HuH-7.5 (cell line): ENCODE data around the gene SLC4A7.
"Not testable (repeated sequence)": the region's sequence is repeated elsewhere in the genome, so short reads cannot be mapped to it uniquely, and the experiment has no call there.

Source experiments
- DNase-seq: peaks from one replicate; pipeline ENCODE4 v3.0.0; 2011; ENCODE audit warnings: low spot score

The SLC4A7 gene

GRCh38 chr3:27484015-27484844 is at the start of gene SLC4A7:
SLC4A7 (minus strand) TSS chr3:27484384; CDS start chr3:27484126, 258 bp downstream.
- peak; percentile 91 for DNase-seq

DNA sequence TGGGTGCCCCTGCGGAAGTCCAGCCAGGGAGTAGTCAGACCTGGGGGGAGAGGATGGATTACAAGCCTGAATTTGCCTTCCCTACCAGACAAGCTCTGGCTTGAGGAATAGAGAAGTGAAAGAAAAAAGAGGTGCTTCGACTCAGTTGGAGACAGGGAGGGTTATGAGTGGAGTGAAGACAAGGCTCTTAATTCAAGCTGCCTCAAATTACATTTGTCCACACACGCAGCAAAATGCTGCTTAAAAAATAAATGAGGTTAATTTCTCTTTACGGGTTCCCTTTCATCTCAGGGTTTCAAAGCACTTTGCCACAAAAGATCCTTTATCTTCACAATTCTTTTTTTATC is 49.0 kb upstream of the SLC4A7 start:
- no peak for DNase-seq

- DNase-seq = no peak
These were observed 48.5 kb upstream of the SLC4A7 start for GRCh38 chr3:27532426-27533260.

DNA sequence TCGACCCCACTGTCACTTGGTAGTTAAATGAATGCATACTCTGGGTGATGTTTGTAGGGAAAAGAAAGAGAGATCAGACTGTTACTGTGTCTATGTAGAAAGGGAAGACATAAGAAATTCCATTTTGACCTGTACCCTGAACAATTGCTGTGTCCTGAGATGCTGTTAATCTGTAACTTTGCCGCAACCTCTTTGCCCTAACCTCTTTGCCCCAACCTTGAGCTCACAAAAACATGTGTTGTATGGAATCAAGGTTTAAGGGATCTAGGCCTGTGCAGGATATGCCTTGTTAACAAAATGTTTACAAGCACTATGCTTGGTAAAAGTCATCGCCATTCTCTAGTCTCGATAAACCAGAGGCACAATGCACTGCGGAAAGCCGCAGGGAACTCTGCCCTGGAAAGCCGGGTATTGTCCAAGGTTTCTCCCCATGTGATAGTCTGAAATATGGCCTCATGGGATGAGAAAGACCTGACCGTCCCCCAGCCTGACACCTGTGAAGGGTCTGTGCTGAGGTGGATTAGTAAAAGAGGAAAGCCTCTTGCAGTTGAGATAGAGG is 47.1 kb upstream of the SLC4A7 start:
- not testable (repeated sequence) for DNase-seq

DNA sequence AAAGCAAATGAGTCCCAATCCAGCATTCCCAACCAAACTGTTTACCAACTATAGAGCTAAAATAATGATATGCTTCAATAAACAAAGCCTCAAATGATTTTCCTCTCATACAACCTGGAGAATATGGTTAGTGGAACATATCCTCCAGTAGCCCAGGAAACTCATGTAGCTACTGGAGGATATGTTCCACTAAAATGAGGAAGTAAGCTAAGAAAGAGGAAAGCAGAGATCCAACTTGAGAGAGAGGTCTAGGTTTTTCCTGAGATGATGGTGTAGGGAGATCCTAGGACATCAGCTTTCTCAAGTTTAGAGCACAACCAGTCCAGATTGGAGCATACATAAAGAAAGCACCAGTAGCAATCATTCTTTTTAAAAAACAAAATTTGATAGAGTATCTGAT is 44.6 kb upstream of the SLC4A7 start:
- DNase-seq = no peak

DNA sequence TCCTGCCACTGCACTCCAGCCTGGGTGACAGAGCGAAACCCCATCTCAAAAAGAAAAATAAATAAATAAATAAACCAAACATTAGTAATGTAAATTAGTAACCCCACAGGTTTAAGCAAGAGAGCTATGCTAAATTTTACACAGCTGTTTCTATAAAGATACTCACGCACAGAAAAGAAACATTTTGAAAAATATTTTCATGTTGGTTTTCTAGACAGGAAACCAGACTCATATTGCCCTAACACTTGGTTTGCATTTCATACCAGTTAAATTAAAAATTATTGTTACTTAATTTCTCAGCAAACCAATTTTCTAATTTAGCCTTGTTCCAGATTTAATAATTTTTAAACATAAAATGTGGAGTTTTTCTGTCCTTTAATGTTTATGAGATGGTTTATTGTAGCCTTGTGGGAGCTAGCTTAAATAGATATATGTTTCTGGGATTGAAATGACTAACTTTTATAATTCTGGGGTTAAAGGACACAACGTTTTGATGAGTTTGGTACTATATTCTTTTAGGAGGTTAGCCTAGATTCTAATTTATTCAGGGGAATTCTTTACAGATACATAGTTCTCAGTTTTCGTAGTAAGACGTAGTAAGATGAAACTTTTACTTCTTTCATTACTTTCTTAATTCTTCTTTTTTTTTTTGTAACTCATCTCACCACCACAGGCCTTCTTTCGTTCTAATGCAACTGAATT is 42.6 kb upstream of the SLC4A7 start:
- DNase-seq = no peak

DNA sequence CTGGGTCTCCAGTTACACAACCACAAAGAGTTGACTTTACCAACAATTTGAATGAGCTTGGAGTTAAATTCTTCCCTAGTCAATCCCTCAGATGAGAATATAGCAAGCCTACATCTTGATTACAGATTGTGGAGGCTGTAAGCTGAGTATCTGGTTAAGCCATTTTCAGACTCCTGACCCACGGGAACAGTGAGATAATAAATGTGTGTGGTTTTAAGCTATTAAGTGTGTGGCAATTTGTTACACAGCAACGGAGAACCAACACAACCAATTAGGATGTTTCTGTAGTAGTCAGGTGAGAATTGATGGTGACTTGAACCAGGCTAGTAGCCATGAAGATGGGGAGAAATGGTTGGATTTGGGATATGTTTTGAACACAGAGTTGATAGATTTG is 37.7 kb upstream of the SLC4A7 start:
- DNase-seq = no peak

- DNase-seq = peak; percentile 59
These were observed 37.1 kb upstream of the SLC4A7 start for GRCh38 chr3:27521179-27521871.

- no peak for DNase-seq
These were observed 27.7 kb upstream of the SLC4A7 start for GRCh38 chr3:27511724-27512422.

- DNase-seq = no peak
These were observed 25.2 kb upstream of the SLC4A7 start for GRCh38 chr3:27509376-27509775.

GRCh38 chr3:27508424-27508823 is 24.2 kb upstream of the SLC4A7 start:
- no peak for DNase-seq

GRCh38 chr3:27507515-27508266 is 23.5 kb upstream of the SLC4A7 start:
- no peak for DNase-seq

GRCh38 chr3:27507111-27507510 is 22.9 kb upstream of the SLC4A7 start:
- DNase-seq = no peak

DNA sequence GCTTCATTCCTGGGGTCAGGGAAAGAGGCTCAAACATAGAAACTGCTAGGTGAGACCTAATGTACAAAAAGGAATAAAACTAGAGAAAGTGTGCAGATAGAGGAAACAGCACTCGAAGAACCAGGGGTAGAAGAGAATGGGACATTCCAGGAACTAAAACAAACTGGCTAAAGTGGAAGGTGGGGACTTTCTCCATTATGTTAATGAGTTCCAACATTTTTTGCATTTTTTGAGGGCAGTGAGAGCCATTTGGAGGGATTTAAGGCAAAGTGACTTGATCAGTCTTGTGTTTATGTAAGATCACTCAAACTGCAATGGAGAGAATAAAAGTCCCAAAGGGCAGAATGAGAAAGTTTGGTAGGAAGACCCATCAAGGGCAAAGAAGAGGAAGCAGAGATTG is 20.6 kb upstream of the SLC4A7 start:
- no peak for DNase-seq

- DNase-seq = no peak
These were observed 19.3 kb upstream of the SLC4A7 start for GRCh38 chr3:27503526-27503925.

GRCh38 chr3:27501759-27502158 is 17.6 kb upstream of the SLC4A7 start:
- DNase-seq = no peak

DNA sequence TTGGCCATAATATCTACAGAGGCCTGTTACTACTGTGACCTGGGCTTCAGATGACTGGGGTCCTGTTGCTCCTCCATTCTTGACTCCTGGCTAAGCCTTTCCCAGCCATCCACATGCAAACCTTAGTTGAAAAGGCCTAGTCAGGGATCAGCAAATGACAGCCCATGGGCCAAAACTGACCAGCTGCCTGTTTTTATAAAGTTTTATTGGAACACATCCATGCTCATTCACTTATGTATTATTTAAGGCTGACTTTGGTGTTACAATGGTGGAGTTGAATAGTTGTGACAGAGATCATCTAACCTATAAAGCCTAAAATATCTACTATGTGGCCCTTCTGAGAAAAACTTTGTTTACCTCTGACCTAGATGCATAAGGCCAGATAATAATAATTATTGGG is 16.8 kb upstream of the SLC4A7 start:
- DNase-seq = no peak

DNA sequence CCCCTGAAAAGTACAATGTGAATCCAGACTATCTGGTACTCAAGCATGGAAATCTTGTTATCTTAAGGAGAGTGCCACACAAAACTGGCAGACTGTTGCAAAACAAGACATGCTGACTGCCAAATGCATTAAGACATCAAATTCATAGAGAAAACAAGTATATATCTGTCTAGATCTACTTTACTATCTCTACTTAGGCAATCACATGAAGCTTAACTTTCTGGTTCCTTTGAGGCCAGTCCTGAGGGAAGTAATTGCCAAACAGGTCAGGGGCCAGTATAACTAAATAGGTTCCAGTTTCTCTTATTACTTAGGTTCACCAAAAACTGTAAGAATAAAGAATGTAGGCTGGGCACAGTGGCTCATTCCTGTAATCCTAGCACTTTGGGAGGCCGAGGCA is 15.9 kb upstream of the SLC4A7 start:
- DNase-seq = no peak

- no peak for DNase-seq
These were observed 10.6 kb upstream of the SLC4A7 start for GRCh38 chr3:27494784-27495183.

GRCh38 chr3:27488821-27489220 is 4.6 kb upstream of the SLC4A7 start:
- no peak for DNase-seq
